K562 (cell line): ENCODE results near the gene NQO2. TPM values are rescaled to one million over a fixed set of nuclear protein-coding genes. Genes with fewer than 3 reads are reported as not detected.

Experiments used
- AFF1 ChIP-seq, 2 experiments: fragments of 450-650 bp; IDR thresholded peaks; 2 replicates each; pipeline ENCODE4 v1.6.1; 2018; ENCODE audit warnings: mild to moderate bottlenecking in 2 of 2, low read depth in 1 of 2; ENCODE audit not compliant: partially characterized antibody in 2 of 2
- BRF1 ChIP-seq: IDR thresholded peaks from 3 replicates; pipeline ENCODE4 v1.6.1; 2011; ENCODE audit warnings: borderline replicate concordance, mild to moderate bottlenecking; ENCODE audit not compliant: insufficient read length; ENCODE audit errors: extremely low read depth
- CREB3 ChIP-seq: fragments of 450-650 bp; conservative IDR thresholded peaks from 2 replicates; pipeline ENCODE4 v1.6.1; 2016; ENCODE audit warnings: missing genetic modification characterization, low read depth, mild to moderate bottlenecking, missing compliant biosample characterization, moderate library complexity
- DEAF1 ChIP-seq: fragments of 450-650 bp; formaldehyde crosslinking; IDR thresholded peaks from 2 replicates; pipeline ENCODE4 v1.4.0; 2020; ENCODE audit warnings: mild to moderate bottlenecking, moderate library complexity
- FOXM1 ChIP-seq, 2 experiments: fragments of 450-650 bp in 1 of 2; sonication (generic) in 1 of 2; formaldehyde crosslinking in 1 of 2; IDR thresholded peaks; 2 replicates each; pipeline versions ENCODE4 v1.6.1 to v1.9.0; 2017 to 2022; ENCODE audit warnings: low read depth in 2 of 2, mild to moderate bottlenecking in 2 of 2, missing genetic modification reagents in 1 of 2, moderate library complexity in 1 of 2
- HNRNPLL ChIP-seq: fragments of 200-400 bp; formaldehyde crosslinking; IDR thresholded peaks from 2 replicates; pipeline ENCODE4 v1.6.1; 2017; ENCODE audit warnings: low read length, low read depth, mild to moderate bottlenecking; ENCODE audit not compliant: poor library complexity, severe bottlenecking
- MAFK ChIP-seq: IDR thresholded peaks from 2 replicates; pipeline ENCODE4 v1.6.1; 2011; ENCODE audit warnings: low read length, improper control_type of control experiment
- MAX ChIP-seq: sonication (generic); formaldehyde crosslinking; IDR thresholded peaks from 2 replicates; pipeline ENCODE4 v1.9.0; 2022; ENCODE audit warnings: mild to moderate bottlenecking, missing genetic modification reagents
- MCM5 ChIP-seq: fragments of 450-650 bp; IDR thresholded peaks from 2 replicates; pipeline ENCODE4 v1.6.1; 2016; ENCODE audit warnings: low read depth
- NFIC ChIP-seq: fragments of 450-650 bp; IDR thresholded peaks from 2 replicates; pipeline ENCODE4 v1.6.1; 2017; ENCODE audit warnings: mild to moderate bottlenecking, inconsistent platforms
- PRDM10 ChIP-seq: fragments of 450-650 bp; IDR thresholded peaks from 2 replicates; pipeline ENCODE4 v1.6.1; 2018; ENCODE audit not compliant: partially characterized antibody
- PYGO2 ChIP-seq: fragments of 450-650 bp; IDR thresholded peaks from 2 replicates; pipeline ENCODE4 v1.6.1; 2016; ENCODE audit warnings: mild to moderate bottlenecking, missing genetic modification characterization, moderate library complexity, missing compliant biosample characterization
- RFX1 ChIP-seq: fragments of 450-650 bp; IDR thresholded peaks from 2 replicates; pipeline ENCODE4 v1.6.1; 2016; ENCODE audit warnings: mild to moderate bottlenecking, moderate library complexity
- SIN3A ChIP-seq, 2 experiments: fragments of 150-350 bp in 1 of 2; IDR thresholded peaks; 2 replicates each; pipeline ENCODE4 v1.6.1; 2011 to 2016; ENCODE audit warnings: borderline replicate concordance in 2 of 2, low read depth in 2 of 2, low read length in 2 of 2, mild to moderate bottlenecking in 2 of 2, moderate library complexity in 2 of 2; ENCODE audit not compliant: control insufficient read depth in 1 of 2
- TAF15 ChIP-seq: fragments of 200-400 bp; formaldehyde crosslinking; IDR thresholded peaks from 2 replicates; pipeline ENCODE4 v1.6.1; 2017; ENCODE audit warnings: mild to moderate bottlenecking, low read depth, low read length, moderate library complexity
- TAF7 ChIP-seq: fragments of 450-650 bp; IDR thresholded peaks from 2 replicates; pipeline ENCODE4 v1.6.1; 2016; ENCODE audit warnings: missing genetic modification characterization, missing compliant biosample characterization
- polyA plus RNA-seq, 8 experiments: library from polyadenylated mRNA; depleted of rRNA in 4 of 8; stranded (reverse) in 5 of 8; unstranded in 3 of 8; fragments of >200 nt; fragmentation: Nextera tagmentation in 2 of 8; fragmentation: Illumina TruSeq in 1 of 8; extraction: Ambion mirVana in 2 of 8; extraction: Trizol in 1 of 8; gene quantifications; 2 replicates each; pipeline versions ENCODE4 v1.2.1 to v1.2.3, GENCODE V29; 2011 to 2014; ENCODE audit warnings: inconsistent platforms in 1 of 8, missing spikeins in 1 of 8
- total RNA-seq, 7 experiments: library from RNA; depleted of rRNA in 6 of 7; stranded (reverse); fragments of >200 nt in 6 of 7; fragmentation: Illumina TruSeq in 2 of 7; extraction: Trizol in 2 of 7; gene quantifications; 2 replicates each; pipeline versions ENCODE4 v1.2.1 to v1.2.3, GENCODE V29; 2011 to 2021; ENCODE audit warnings: low replicate concordance in 1 of 7

NQO2 gene
- total and polyA plus RNA-seq, 9 of the 15 experiments (the other 6 are each of a cell fraction or from before 2014, with no cell fraction given), result 54.6 to 214 (median 116) TPM

- TF ChIP-seq TAF7 (tag) (no peak), NFIC (peak; percentile 59), HNRNPLL (no peak), MAFK (peak; percentile 99), FOXM1 (IDR thresholded peaks at IDR 0.05; ENCODE audit: low read depth) (peak; percentile 52; the same call in 1 of the 2 replicates), FOXM1 (CRISPR knock-in tag; IDR thresholded peaks at IDR 0.05; ENCODE audit: low read depth) (no peak), RFX1 (no peak), CREB3 (tag) (no peak), MCM5 (no peak), MAX (CRISPR knock-in tag) (no peak; the same call in 1 of the 2 replicates), AFF1 (IDR thresholded peaks at IDR 0.05; ENCODE audit: low read depth in 1 of 2, partially characterized antibody in 2 of 2) (peak; percentile 64 to 85), DEAF1 (peak; percentile 76), PYGO2 (no peak), BRF1 (no peak), SIN3A (IDR thresholded peaks at IDR 0.05; ENCODE audit: borderline replicate concordance in 2 of 2, control insufficient read depth in 1 of 2, low read depth in 2 of 2, low read length in 2 of 2) (peak; percentile 84 to 87; a peak in 2 of 4 replicates), PRDM10 (no peak), TAF15 (no peak)
Observed at GRCh38 chr6:3001773-3002293, 2.1 kb downstream of the NQO2 start (continued).
